ENCODE results near the gene DNAH14. TPM values are rescaled to one million over a fixed set of nuclear protein-coding genes. Genes with fewer than 3 reads are reported as not detected.

DNAH14 gene
- total and polyA plus RNA-seq, 2 of the 8 experiments (the other 6 are each of a cell fraction or from before 2014, with no cell fraction given) = 8.4 to 40.7 TPM

DNA sequence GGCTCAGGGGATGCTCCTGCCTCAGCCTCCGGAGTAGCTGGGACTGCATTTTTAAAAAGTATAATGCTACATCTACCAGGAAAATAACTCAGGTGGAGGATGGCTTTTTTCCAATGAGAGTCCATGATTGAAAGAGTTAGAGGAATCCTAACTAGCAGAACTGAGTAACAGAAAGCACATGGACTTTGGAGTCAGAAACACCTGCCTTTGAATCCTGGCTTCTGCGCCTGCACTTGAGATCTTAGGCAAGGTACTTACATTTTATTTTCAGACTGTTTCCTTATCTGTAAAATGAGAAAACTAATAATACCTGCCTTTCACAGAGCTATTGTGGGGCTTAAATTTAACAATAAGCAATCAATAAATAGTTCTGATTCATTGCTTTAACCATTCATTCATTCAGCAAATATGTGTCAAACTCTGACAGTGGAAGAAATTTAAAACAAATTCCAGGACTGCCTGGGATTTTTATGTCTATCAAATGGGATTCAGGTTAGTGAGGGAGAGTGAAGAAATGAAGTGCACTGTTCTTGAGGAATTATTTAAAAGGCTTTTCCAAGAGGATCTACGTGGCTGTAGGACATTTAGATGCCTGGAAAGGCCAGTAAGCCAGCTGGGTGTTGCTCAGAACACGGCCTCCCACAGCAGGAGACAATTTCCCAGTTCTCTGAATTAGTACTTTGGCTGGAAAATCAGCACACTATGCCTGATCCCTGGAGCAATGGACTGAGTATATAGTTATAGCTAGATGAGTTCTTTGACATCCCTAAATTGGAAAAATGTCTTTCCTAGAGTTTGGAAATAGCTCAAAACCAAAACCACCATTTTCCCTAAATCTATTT is 511.1 kb downstream of the DNAH14 start:
- DNase-seq (ENCODE audit: low read depth in 1 of 2, low spot score in 2 of 2) (no peak), FAIRE-seq (no peak)
- H3K4ac ChIP-seq (replicated peaks; ENCODE audit: insufficient read length, low read depth, low read length) = no peak overlapping the region
- H3K36me3 ChIP-seq (ENCODE audit: control insufficient read depth in 2 of 4, insufficient read depth in 4 of 4, low read length in 3 of 4) = no peaks in the 10 kb centered on the region
- H3K18ac ChIP-seq (ENCODE audit: extremely low read depth, low read length) = no peak overlapping the region
- H3K9ac ChIP-seq (replicated peaks in 1 of 4; ENCODE audit: extremely low read depth in 1 of 4, low read depth in 3 of 4, low read length in 3 of 4) = no peak overlapping the region
- TF ChIP-seq SAP30 (IDR thresholded peaks at IDR 0.05; ENCODE audit: insufficient read depth, insufficient replicate concordance, low read length) (no peak), KDM5A (IDR thresholded peaks at IDR 0.05; ENCODE audit: low read length) (no peak), SUZ12 (IDR thresholded peaks at IDR 0.05; ENCODE audit: low read length) (no peak), CEBPB (IDR thresholded peaks at IDR 0.05; ENCODE audit: low read depth, low read length) (no peak)
- H3K14ac ChIP-seq (ENCODE audit: insufficient read length) = no peak overlapping the region
- no peaks in the 10 kb centered on the region for H3K4me1 ChIP-seq (replicated peaks in 1 of 4; ENCODE audit: control insufficient read depth in 3 of 4, insufficient read depth in 4 of 4, low read length in 3 of 4)
- no peaks in the 10 kb centered on the region for H3K79me1 ChIP-seq (ENCODE audit: low read depth, low read length)
- no peak overlapping the region for H4K8ac ChIP-seq (ENCODE audit: extremely low read depth, insufficient read depth, low read length)
- no peak overlapping the region for H2BK20ac ChIP-seq (ENCODE audit: low read length)
- no peak overlapping the region for H3K4me3 ChIP-seq (ENCODE audit: extremely low read depth in 1 of 4, insufficient read depth in 2 of 4, low read depth in 3 of 4, low read length in 4 of 4)
- no peak overlapping the region for H2AFZ ChIP-seq (ENCODE audit: low read length)
- no peak overlapping the region for H2BK120ac ChIP-seq (replicated peaks; ENCODE audit: low read depth, low read length)
- H3K9me3 ChIP-seq (ENCODE audit: insufficient read depth in 2 of 2, low read depth in 1 of 2, low read length in 1 of 2) = no peaks in the 10 kb centered on the region
- H2BK5ac ChIP-seq (ENCODE audit: low read depth, low read length) = no peak overlapping the region
- H2BK15ac ChIP-seq (ENCODE audit: low read length) = no peak overlapping the region
- no peak overlapping the region for H4K5ac ChIP-seq (ENCODE audit: insufficient read length, low read depth, low read length)
- no peak overlapping the region for H3K23ac ChIP-seq (ENCODE audit: insufficient read length)
- H2AK5ac ChIP-seq (ENCODE audit: low read depth, low read length) = no peak overlapping the region
- H3K79me2 ChIP-seq (ENCODE audit: control insufficient read depth in 1 of 2, insufficient read depth in 2 of 2, low read length in 2 of 2) = no peaks in the 10 kb centered on the region
- H3K23me2 ChIP-seq (ENCODE audit: low read depth, low read length) = no peaks in the 10 kb centered on the region
- H4K91ac ChIP-seq (replicated peaks; ENCODE audit: insufficient read length, low read length) = no peak overlapping the region
- H3K27me3 ChIP-seq (replicated peaks in 1 of 4; ENCODE audit: control insufficient read depth in 3 of 4, extremely low read depth in 1 of 4, insufficient read depth in 3 of 4, low read length in 3 of 4) = no peaks in the 10 kb centered on the region; a peak in 1 of 7 replicates
- H3K4me2 ChIP-seq (ENCODE audit: insufficient read depth in 1 of 2, low read depth in 2 of 2, low read length in 2 of 2) = no peak overlapping the region
- ChIA-PET POLR2A (ENCODE audit: partially characterized antibody) (interaction anchor here (0.6 to 0.8 kb wide), 2 partner anchors 390 to 530 kb away, joined by 3 read pairs; no protein-coding TSS in a partner anchor), CTCF (ENCODE audit: partially characterized antibody) (interaction anchor here (0.9 to 3.9 kb wide), 13 partner anchors 8 to 531 kb away, joined by 3 to 16 read pairs (median 4); partner anchors contain the start of gene LBR)
- no peak overlapping the region for H3K27ac ChIP-seq (ENCODE audit: low read depth, low read length)
- WGBS, 2 experiments (ENCODE audit: extremely low coverage in 1 of 2, insufficient coverage in 1 of 2, insufficient read length in 1 of 2, insufficient replicate concordance in 2 of 2, low coverage in 1 of 2, low lambda C conversion rate in 2 of 2, missing lambda C conversion rate in 1 of 2) = 92% methylated on average over 4 of the region's 4 CpGs; no CpG with 5 or more reads in 1 of the 2 experiments
- no peak overlapping the region for H3K56ac ChIP-seq (replicated peaks; ENCODE audit: insufficient read length, low read depth, low read length)
- no peaks in the 10 kb centered on the region for H4K20me1 ChIP-seq (replicated peaks in 1 of 2; ENCODE audit: control insufficient read depth in 1 of 2, insufficient read depth in 2 of 2, low read length in 2 of 2)
- H2BK12ac ChIP-seq (ENCODE audit: low read depth, low read length) = no peak overlapping the region

Measured in H1 (cell line).